22Rv1 (cell line): ENCODE measurements around the gene PDCL2.

Experiments used
- H3K27ac ChIP-seq: fragments of 450-650 bp; 2 replicates; pipeline ENCODE4 v1.5.1; 2017
- CTCF ChIP-seq: fragments of 450-650 bp; IDR thresholded peaks from 2 replicates; pipeline ENCODE4 v1.5.1; 2017; ENCODE audit warnings: mild to moderate bottlenecking
- ZFX ChIP-seq: fragments of 450-650 bp; IDR thresholded peaks from 2 replicates; pipeline ENCODE4 v1.6.1; 2017; ENCODE audit warnings: antibody characterized with exemption, borderline replicate concordance

PDCL2 gene, protein sequence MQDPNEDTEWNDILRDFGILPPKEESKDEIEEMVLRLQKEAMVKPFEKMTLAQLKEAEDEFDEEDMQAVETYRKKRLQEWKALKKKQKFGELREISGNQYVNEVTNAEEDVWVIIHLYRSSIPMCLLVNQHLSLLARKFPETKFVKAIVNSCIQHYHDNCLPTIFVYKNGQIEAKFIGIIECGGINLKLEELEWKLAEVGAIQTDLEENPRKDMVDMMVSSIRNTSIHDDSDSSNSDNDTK

DNA sequence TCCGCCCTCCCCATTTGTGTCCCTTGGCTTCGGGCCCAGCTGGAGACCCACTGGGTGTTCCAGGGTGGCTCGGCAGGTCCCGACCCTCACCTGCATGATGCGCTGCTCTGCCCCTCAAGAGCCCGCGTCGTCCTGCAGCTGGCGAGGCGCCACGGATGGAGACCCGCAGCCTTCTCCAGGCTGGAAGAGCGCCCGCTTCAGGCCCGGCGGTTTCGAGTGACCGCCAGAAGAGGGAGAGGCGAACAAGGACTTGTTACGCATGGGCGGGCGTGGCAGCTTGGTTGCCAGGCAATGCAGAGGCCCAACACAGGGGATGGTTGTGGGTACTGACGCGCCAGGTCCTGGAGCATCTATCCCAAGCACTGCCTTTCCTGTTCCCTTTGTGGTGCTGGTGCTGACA, at the start of gene PDCL2:
PDCL2 (minus strand) TSS at position 232 of the 400 bp plus-strand sequence; CDS start at position 96, 136 bp downstream.
- TF ChIP-seq CTCF, result no peak
- no peak for TF ChIP-seq ZFX
- H3K27ac ChIP-seq, result no peak within 1 kb of the TSS

- no peak overlapping the region for H3K27ac ChIP-seq
- TF ChIP-seq ZFX, result no peak
- TF ChIP-seq CTCF, result no peak
Measured at GRCh38 chr4:55637272-55637820, 45.3 kb upstream of the PDCL2 start.

DNA sequence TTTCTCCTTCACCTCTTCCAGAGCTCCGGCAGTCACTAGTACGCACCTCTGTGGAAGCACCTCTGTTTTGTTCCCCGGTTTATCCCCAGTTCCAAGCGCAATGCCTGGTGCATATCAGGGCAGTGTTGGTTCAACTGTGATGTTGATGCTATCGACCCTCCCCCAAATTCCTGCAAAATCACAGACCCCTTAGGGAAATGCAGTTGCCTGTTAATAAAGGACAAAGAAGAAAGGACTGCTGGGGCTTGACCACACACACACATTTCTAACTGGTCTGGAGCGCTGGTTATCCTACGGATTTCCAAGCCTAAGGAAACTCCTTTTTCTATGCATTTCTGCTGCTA, 44.6 kb upstream of the PDCL2 start:
- peak overlapping the region; percentile 26; the same call in 1 of the 2 replicates for H3K27ac ChIP-seq
- no peak for TF ChIP-seq CTCF
- no peak for TF ChIP-seq ZFX

DNA sequence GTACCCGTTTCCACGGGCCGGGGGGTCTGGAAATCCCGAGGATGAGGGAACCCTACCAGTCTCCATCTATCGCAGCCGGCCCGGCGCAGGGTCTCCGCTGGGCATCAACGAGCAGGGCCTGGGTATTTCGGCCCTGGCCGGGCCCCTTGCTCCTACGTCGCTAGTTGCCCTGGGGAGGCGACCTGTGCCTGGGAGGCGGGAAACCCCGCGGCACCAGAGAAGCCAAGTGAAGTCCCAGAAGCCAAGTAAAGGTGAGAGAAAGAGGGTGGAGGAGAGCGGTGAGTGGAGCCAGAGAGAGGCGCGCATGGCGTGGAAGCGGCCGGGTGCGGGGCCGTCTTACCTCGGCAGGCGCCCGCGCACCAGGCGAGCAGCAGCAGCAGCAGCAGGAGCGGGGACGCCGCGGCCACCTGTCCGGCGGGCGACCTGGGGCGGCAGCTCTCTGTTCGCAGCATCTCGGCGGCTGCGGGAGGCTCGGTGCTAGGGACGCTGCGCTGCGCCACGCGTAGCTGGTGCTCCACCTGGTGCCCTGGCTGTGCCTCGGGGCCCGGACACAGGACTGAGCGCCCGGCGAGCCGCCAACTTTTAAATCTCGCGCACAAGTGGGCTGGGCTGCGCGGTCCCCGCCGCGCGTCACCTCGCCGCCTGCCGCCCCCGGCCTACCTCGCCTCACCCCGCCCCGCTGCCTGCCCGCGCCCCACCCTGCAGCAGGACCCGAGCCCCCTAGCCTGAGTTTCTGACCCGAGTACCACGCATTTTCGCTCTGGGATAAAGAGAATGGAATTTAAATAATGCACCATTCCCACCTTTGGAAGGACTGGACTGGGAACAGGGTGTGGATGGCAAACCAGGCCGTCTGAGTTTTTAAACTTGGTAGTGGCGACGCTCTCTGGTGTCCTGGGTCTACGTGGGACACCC, 44.0 kb upstream of the PDCL2 start, which contains the start of gene NMU:
NMU (minus strand) TSS at position 558 of the 915 bp plus-strand sequence; CDS start at position 452, 106 bp downstream.
- TF ChIP-seq ZFX (no peak), CTCF (peak; percentile 50)
- H3K27ac ChIP-seq, result peak within 1 kb of the TSS; percentile 26

- H3K27ac ChIP-seq, result no peak overlapping the region
- TF ChIP-seq CTCF (no peak), ZFX (no peak)
Measured at GRCh38 chr4:55635282-55635681, 43.2 kb upstream of the PDCL2 start.

GRCh38 chr4:55634417-55635128, 42.5 kb upstream of the PDCL2 start:
- no peak for TF ChIP-seq ZFX
- TF ChIP-seq CTCF, result no peak
- H3K27ac ChIP-seq, result no peak overlapping the region
